ENCODE data around the gene C21orf58. TPM values are rescaled to one million over a fixed set of nuclear protein-coding genes. Genes with fewer than 3 reads are reported as not detected.

C21orf58 gene
- total RNA-seq, 2 experiments from 2014 or later = 112 to 141 TPM

- no peak overlapping the region for H3K4me3 ChIP-seq (ENCODE audit: low read depth, low read length, poor library complexity, severe bottlenecking)
- H3K4me1 ChIP-seq (ENCODE audit: insufficient read depth, low read length, poor library complexity, severe bottlenecking) = peaks cover 4% of the 10 kb centered on the region
- BruUV-seq (replicated peaks) = no TSS peak
- no peak for DNase-seq (ENCODE audit: low spot score)
- H4K20me1 ChIP-seq (ENCODE audit: insufficient read depth, low read length) = no peaks in the 10 kb centered on the region
- peaks cover 95% of the 10 kb centered on the region for H3K36me3 ChIP-seq (ENCODE audit: insufficient read depth, low read length)
- no peak overlapping the region for H3K4me2 ChIP-seq (ENCODE audit: low read length)
- CTCF ChIA-PET (ENCODE audit: unreplicated experiment) = no interaction called here
- intact Hi-C loops (cut with micrococcal nuclease; ENCODE audit: unreplicated experiment) = no loop called here
- H3K9me2 ChIP-seq (ENCODE audit: insufficient read depth, low read length) = no peaks in the 10 kb centered on the region
- TF ChIP-seq EZH2phosphoT487 (IDR thresholded peaks at IDR 0.05; ENCODE audit: borderline replicate concordance, low read depth, low read length) (no peak), CTCF (conservative IDR thresholded peaks at IDR 0.05; ENCODE audit: low read length) (no peak)
- H3K79me2 ChIP-seq (ENCODE audit: insufficient read depth, low read depth, low read length) = no peaks in the 10 kb centered on the region
- H3K9me3 ChIP-seq (ENCODE audit: low read length) = no peaks in the 10 kb centered on the region
- no peak overlapping the region for H3K27ac ChIP-seq (ENCODE audit: low read depth, low read length, poor library complexity, severe bottlenecking)
- H2AFZ ChIP-seq (ENCODE audit: low read length) = no peak overlapping the region
- POLR2A ChIA-PET = no interaction called here
Measured at GRCh38 chr21:46350981-46351380, 27.3 kb upstream of the C21orf58 start.

GRCh38 chr21:46350571-46350970, 26.9 kb upstream of the C21orf58 start:
- Histone ChIP-seq H2AFZ (ENCODE audit: low read length) (no peak overlapping the region), H3K36me3 (ENCODE audit: insufficient read depth, low read length) (peaks cover 95% of the 10 kb centered on the region), H3K4me1 (ENCODE audit: insufficient read depth, low read length, poor library complexity, severe bottlenecking) (no peaks in the 10 kb centered on the region), H3K4me2 (ENCODE audit: low read length) (no peak overlapping the region), H3K27ac (ENCODE audit: low read depth, low read length, poor library complexity, severe bottlenecking) (no peak overlapping the region), H3K79me2 (ENCODE audit: insufficient read depth, low read depth, low read length) (no peaks in the 10 kb centered on the region), H3K9me3 (ENCODE audit: low read length) (no peaks in the 10 kb centered on the region), H3K9me2 (ENCODE audit: insufficient read depth, low read length) (no peaks in the 10 kb centered on the region), H3K4me3 (ENCODE audit: low read depth, low read length, poor library complexity, severe bottlenecking) (no peak overlapping the region), H4K20me1 (ENCODE audit: insufficient read depth, low read length) (no peaks in the 10 kb centered on the region)
- intact Hi-C loops (cut with micrococcal nuclease; ENCODE audit: unreplicated experiment) = no loop called here
- ChIA-PET CTCF (ENCODE audit: unreplicated experiment) (no interaction called here), POLR2A (no interaction called here)
- TF ChIP-seq EZH2phosphoT487 (IDR thresholded peaks at IDR 0.05; ENCODE audit: borderline replicate concordance, low read depth, low read length) (no peak), CTCF (conservative IDR thresholded peaks at IDR 0.05; ENCODE audit: low read length) (no peak)
- no peak for DNase-seq (ENCODE audit: low spot score)
- no TSS peak for BruUV-seq (replicated peaks)

GRCh38 chr21:46349134-46349760, 25.6 kb upstream of the C21orf58 start:
- ChIA-PET CTCF (ENCODE audit: unreplicated experiment) (no interaction called here), POLR2A (interaction anchor here (0.5 kb wide), 1 partner anchor 305 kb away, joined by 4 read pairs; no protein-coding TSS in a partner anchor)
- no peaks in the 10 kb centered on the region for H3K9me3 ChIP-seq (ENCODE audit: low read length)
- no TSS peak for BruUV-seq (replicated peaks)
- no peaks in the 10 kb centered on the region for H4K20me1 ChIP-seq (ENCODE audit: insufficient read depth, low read length)
- H3K4me3 ChIP-seq (ENCODE audit: low read depth, low read length, poor library complexity, severe bottlenecking) = no peak overlapping the region
- DNase-seq (ENCODE audit: low spot score) = no peak
- TF ChIP-seq CTCF (conservative IDR thresholded peaks at IDR 0.05; ENCODE audit: low read length) (no peak), EZH2phosphoT487 (IDR thresholded peaks at IDR 0.05; ENCODE audit: borderline replicate concordance, low read depth, low read length) (no peak)
- H3K79me2 ChIP-seq (ENCODE audit: insufficient read depth, low read depth, low read length) = no peaks in the 10 kb centered on the region
- H3K9me2 ChIP-seq (ENCODE audit: insufficient read depth, low read length) = no peaks in the 10 kb centered on the region
- no peak overlapping the region for H3K4me2 ChIP-seq (ENCODE audit: low read length)
- no peaks in the 10 kb centered on the region for H3K4me1 ChIP-seq (ENCODE audit: insufficient read depth, low read length, poor library complexity, severe bottlenecking)
- intact Hi-C loops (cut with micrococcal nuclease; ENCODE audit: unreplicated experiment) = no loop called here
- peaks cover 96% of the 10 kb centered on the region for H3K36me3 ChIP-seq (ENCODE audit: insufficient read depth, low read length)
- no peak overlapping the region for H2AFZ ChIP-seq (ENCODE audit: low read length)
- H3K27ac ChIP-seq (ENCODE audit: low read depth, low read length, poor library complexity, severe bottlenecking) = no peak overlapping the region

Measured in OCI-LY7 (cell line).